T1000 (cell line): ENCODE measurements around the gene DLG1.

Source experiments
- DNase-seq: peaks from one replicate; lab custom pipeline; 2025; ENCODE audit warnings: mixed read lengths; lab: John Stamatoyannopoulos, UW

Gene DLG1

GRCh38 chr3:196997311-196997710 lies 301.1 kb downstream of the DLG1 start:
- no peak for DNase-seq

GRCh38 chr3:196996454-196997265 lies 301.8 kb downstream of the DLG1 start:
- DNase-seq, result no peak

GRCh38 chr3:196995646-196996355 lies 302.6 kb downstream of the DLG1 start:
- DNase-seq, result no peak

- no peak for DNase-seq
These were observed 303.4 kb downstream of the DLG1 start for GRCh38 chr3:196995027-196995426.

GRCh38 chr3:196994056-196994455 lies 304.4 kb downstream of the DLG1 start:
- DNase-seq, result no peak
